Sciatic nerve (tissue), 2 donors: ENCODE results near the gene KPNB1. TPM values are rescaled to one million over a fixed set of nuclear protein-coding genes. Genes with fewer than 3 reads are reported as not detected.
A peak's percentile ranks its signal among the peaks of the same experiment; 100 is the strongest.

Experiments used
- ATAC-seq: fragments of 200-7000 bp; cut with Tn5 transposase; one replicate; pipeline ENCODE4 v1.9.1; 2020; ENCODE audit warnings: mild to moderate bottlenecking, moderate library complexity
- DNase-seq: peaks from one replicate; pipeline ENCODE4 v3.0.0-alpha.2; 2020; ENCODE audit warnings: low spot score
- intact Hi-C: fragments of 100-400 bp; cut with DNase I; formaldehyde crosslinking; loops from one replicate; pipeline ENCODE4 v1.14.2; 2022
- total RNA-seq: library from RNA; stranded (reverse); fragmentation: NEBNext Ultra II Directional; extraction: Animal tissue kit (Norgen Biotek cat#: 25700); gene quantifications from one replicate; pipeline ENCODE4 v1.2.1, GENCODE V29; 2021
- donor health status: DM: no; HTN: no; CAD: no.
- donor health status: DM: no; HTN: no; CAD: no.

Gene KPNB1
- total RNA-seq, 1 donor from 2014 or later: 223 TPM

- ATAC-seq (no peak), DNase-seq (no peak)
- intact Hi-C loops: no loop called here
Observed at GRCh38 chr17:47719411-47720152, 69.9 kb downstream of the KPNB1 start.

- intact Hi-C loops: no loop called here
- DNase-seq (no peak), ATAC-seq (no peak)
Observed at GRCh38 chr17:47720196-47720595, 70.5 kb downstream of the KPNB1 start.

- DNase-seq: no peak
- intact Hi-C loops: no loop called here
- ATAC-seq: no peak
Observed at GRCh38 chr17:47720754-47721533, 71.2 kb downstream of the KPNB1 start.

GRCh38 chr17:47721725-47722124 lies 72.0 kb downstream of the KPNB1 start:
- DNase-seq (no peak), ATAC-seq (no peak)
- intact Hi-C loops: no loop called here

GRCh38 chr17:47724705-47725104 lies 75.0 kb downstream of the KPNB1 start:
- DNase-seq (no peak), ATAC-seq (no peak)
- intact Hi-C loops: no loop called here

GRCh38 chr17:47725446-47726111 lies 75.9 kb downstream of the KPNB1 start:
- ATAC-seq (no peak), DNase-seq (no peak)
- intact Hi-C loops: no loop called here

GRCh38 chr17:47726796-47727703 lies 77.3 kb downstream of the KPNB1 start:
- no peak for ATAC-seq
- DNase-seq: no peak
- intact Hi-C loops: no loop called here

- intact Hi-C loops: no loop called here
- DNase-seq (no peak), ATAC-seq (no peak)
Observed at GRCh38 chr17:47727704-47728036, 78.0 kb downstream of the KPNB1 start.

GRCh38 chr17:47728214-47728877 lies 78.6 kb downstream of the KPNB1 start:
- intact Hi-C loops: no loop called here
- no peak for ATAC-seq
- DNase-seq: no peak

- intact Hi-C loops: no loop called here
Observed at GRCh38 chr17:47729476-47729875, 79.8 kb downstream of the KPNB1 start.

GRCh38 chr17:47730681-47731080 lies 81.0 kb downstream of the KPNB1 start:
- intact Hi-C loops: no loop called here
- DNase-seq: no peak
- no peak for ATAC-seq

More at GRCh38 chr17:47729476-47729875, 79.8 kb downstream of the KPNB1 start:
- DNase-seq (no peak), ATAC-seq (no peak)

GRCh38 chr17:47731396-47731795 lies 81.7 kb downstream of the KPNB1 start:
- no peak for ATAC-seq

GRCh38 chr17:47732399-47733046 lies 82.8 kb downstream of the KPNB1 start:
- ATAC-seq: no peak
- intact Hi-C loops: no loop called here
- DNase-seq: no peak

More at GRCh38 chr17:47731396-47731795, 81.7 kb downstream of the KPNB1 start:
- no peak for DNase-seq
- intact Hi-C loops: no loop called here

GRCh38 chr17:47733047-47733673 lies 83.4 kb downstream of the KPNB1 start, which contains the start of gene TBX21:
TSS of gene TBX21 (plus strand) at chr17:47733236. CDS start at chr17:47733455, 219 bp downstream.
- DNase-seq (no peak), ATAC-seq (peak; percentile 70)
- intact Hi-C loops: no loop called here

GRCh38 chr17:47733674-47734410 lies 84.1 kb downstream of the KPNB1 start:
- peak; percentile 37 for DNase-seq
- no peak for ATAC-seq
- intact Hi-C loops: no loop called here

GRCh38 chr17:47735139-47735464 lies 85.4 kb downstream of the KPNB1 start:
- intact Hi-C loops: no loop called here
- no peak for ATAC-seq
- no peak for DNase-seq
